AG08395 (cell line): ENCODE results near the gene ABCB4.
A peak's percentile ranks its signal among the peaks of the same experiment; 100 is the strongest.

Experiments
- DNase-seq: peaks from one replicate; pipeline ENCODE4 v3.0.0; 2012; ENCODE audit warnings: mixed read lengths, low spot score

ABCB4 gene

DNA sequence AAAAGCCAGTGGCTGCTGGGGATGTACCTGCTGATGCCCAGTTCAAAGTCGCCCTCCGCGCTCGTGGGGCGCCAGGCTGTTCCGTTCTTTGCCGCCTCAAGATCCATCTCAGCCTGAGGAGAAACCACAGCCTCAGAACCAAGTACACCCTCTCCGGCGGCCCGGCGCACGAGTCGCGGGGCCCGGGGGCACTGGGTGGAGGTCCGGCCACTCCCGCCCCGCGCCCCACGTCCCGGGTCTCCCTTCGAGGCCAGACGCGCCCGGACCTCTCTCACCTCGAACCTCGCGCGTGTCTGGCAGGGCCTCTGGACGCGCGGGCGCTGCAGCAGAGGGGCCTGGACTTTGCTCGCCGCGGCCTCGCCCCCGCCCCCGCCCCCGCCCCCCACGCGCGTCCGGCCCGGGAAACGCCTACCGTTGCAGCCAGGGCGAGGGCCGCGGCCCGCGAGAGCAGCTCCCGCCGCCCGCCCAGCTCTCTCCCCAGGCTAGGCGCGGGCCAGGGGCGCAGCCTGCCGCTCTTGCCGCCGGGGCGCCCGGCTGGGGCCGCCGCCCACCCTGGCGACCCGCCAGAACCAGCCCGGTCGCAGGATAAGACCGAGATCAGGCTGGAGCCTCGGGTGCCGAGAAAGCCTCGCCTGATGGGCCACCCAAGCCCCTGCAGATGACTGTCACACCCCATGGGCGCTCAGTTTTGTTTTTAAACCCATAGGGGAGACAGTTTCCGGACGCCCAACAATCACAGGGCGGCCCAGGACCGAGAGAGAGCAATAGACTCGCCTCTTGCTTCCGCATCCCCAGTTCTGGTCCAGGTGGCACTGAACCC lies at the start of gene ABCB4:
ABCB4 (minus strand) TSS at position 322 of the 820 bp plus-strand sequence; CDS start at position 107, 215 bp downstream.
- DNase-seq = peak; percentile 14

DNA sequence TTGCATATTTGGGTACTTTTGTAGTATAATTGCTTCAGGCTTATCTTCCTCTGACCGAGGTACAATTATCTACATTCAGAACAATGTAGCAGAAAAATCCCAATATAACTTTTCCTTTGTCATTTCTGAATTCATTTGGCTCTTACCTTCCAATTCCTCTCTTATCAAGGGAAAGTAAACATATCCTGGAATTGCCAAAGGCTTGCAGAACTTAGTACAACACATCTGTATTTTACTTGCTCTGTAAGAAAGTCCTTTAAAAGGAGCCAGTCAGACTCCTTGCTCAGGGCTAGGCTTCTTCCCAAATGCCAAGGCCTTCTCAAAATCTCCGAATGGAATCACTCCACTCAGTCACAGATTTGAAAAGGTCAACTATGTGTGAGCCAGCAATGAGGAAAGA lies 43.3 kb upstream of the ABCB4 start:
- no peak for DNase-seq

DNA sequence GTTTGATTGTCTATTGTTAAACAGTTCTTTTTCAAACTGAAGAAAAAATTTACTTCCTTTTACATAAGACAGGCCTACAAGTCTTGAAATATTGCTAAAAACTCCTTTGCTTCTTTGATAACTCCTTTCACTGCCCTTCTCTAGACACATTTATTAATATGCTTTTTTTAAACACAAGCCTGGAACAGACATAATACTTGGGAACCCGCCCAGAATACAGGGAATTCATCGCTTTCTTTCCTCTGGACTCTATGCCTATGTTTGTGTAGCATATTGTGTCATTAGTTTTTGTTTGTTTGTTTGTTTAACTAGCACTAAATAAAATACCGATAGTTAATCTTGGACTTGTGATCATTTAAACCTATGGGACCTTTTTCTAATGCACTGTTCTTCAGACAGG lies 42.4 kb upstream of the ABCB4 start:
- no peak for DNase-seq

DNA sequence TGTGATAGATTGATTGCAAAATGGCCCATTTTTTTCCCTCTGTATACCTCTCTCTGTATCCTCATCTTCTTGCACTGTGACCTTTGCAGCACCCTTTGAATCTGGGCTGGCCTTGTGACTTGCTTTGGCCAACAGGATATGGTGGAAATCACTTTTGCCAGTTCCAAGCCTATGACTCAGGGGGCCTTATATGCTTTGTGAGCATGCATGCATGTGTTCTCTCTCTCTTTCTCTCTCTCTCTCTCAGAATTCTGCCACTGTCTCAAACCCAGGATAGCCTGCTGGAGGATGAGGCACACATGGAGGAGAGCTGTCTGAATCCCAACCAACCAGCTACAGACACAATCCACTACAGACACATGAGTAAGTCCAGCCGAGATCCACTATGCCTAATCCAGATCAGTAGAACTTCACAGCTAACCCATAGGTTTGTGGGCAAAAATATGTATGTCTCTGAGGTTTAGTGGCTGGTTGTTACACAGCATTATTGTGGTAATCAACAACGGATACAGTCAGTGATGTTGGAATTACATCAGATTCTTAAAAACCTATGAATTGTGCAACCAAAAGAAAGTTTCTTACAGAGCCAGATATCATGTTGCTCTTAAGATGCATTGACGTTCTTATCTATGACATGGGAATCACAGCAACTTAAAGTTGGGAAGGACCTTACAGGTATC lies 41.8 kb upstream of the ABCB4 start:
- DNase-seq = no peak

DNA sequence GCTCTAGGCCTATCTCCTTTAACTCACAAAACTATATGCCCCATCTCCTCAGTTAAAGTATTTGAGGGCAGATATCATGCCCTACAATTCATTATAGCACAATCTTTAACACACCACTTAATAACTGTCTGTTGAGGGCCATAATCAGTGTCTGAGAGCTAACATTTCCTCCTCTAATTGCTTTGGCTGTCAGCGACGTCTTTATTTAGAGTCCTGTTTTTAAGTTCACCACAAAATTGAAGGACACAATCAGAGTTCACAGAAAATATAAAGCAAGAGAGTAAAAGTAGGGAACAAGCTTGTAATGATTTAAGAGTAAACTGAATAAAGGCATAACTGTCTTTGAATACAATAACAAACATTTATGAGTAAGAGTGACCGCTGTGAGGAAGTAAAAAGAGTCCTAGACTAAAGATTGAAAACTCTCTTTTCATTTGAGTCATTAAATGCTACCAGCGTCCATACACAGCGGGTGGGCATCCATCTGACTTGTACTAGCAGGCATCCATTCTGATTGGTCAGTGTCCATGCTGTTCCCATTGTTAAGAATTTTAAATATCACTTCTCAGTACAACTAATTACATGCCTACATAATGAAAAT lies 38.4 kb upstream of the ABCB4 start:
- DNase-seq = no peak

DNA sequence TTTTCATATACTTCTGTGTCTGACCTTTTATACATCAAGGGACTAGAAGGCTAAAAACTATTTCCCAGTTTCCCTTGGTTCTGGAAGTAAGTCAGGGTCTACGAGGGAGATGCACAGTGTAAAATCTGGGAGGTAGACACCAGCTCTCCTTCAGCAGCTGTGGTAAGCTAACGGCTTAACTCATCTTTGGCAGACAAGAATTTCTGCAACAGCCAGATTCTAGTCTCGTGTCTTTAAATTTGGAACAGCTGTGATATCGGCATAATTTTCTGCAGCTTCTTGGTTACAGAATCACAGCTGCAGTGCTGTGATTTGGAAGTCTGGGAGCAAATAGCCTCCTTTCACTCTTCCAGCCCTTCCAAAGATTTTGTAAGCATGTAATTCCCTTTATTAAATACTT lies 37.4 kb upstream of the ABCB4 start:
- DNase-seq = no peak

DNA sequence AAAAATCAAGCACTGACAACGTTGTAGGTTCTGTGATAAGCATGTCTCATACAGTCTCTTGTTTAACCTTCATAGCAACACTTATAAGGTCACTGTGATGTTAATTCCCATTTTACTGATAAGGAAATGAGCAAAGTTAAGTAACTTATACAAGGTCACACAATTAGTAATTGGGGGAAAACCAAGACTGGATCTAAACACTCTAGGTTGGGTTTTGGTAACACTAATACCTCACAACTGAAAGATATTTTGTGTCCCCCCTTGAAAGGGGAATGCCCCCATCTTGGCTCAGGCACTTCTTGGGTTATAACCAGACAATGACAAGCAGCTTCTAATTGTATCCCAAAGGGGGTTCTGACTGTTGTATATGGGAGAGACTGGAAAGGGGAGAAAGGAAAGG lies 36.0 kb upstream of the ABCB4 start:
- no peak for DNase-seq

DNA sequence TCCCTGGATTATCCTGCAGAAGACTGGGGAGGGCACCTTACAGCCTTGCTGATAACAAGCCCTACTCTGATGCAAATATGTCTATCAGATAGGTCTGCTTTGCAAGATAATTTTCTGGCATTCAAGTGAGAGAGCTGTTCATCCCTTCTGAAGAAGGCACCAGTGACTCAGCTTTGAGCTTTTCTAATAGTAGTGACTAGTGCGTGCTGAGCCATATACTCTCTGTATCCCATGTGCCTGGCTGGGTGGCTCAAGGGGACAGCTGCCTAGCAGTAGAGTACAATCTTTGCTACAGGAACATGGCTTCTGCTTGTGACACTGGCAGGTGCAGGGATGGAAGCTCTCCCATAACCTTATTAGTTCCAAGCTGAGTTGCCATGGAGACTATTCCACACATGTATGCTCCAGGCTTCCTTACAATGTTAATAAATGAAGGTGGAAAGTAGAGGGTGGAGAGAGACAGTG lies 35.0 kb upstream of the ABCB4 start:
- no peak for DNase-seq

DNA sequence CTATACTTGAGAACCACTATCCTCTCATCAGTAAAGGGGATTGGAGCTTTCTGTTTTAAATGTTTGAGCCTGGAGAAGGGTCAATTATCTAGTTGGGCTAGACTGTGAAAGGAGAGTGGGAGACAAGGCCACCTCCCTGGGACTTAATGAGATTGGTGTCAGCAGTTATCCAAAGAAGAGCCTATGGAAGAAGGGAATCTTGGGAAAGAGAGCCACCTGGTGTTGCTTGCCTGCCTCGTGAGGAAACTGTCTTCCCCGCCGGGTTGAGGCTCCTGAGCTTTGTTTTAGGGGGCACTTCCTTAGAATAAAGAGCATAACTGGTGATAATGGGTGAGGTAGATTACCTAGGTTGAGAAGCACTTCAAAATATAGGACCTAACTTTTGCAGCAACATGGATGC lies 32.0 kb upstream of the ABCB4 start:
- DNase-seq = no peak

DNA sequence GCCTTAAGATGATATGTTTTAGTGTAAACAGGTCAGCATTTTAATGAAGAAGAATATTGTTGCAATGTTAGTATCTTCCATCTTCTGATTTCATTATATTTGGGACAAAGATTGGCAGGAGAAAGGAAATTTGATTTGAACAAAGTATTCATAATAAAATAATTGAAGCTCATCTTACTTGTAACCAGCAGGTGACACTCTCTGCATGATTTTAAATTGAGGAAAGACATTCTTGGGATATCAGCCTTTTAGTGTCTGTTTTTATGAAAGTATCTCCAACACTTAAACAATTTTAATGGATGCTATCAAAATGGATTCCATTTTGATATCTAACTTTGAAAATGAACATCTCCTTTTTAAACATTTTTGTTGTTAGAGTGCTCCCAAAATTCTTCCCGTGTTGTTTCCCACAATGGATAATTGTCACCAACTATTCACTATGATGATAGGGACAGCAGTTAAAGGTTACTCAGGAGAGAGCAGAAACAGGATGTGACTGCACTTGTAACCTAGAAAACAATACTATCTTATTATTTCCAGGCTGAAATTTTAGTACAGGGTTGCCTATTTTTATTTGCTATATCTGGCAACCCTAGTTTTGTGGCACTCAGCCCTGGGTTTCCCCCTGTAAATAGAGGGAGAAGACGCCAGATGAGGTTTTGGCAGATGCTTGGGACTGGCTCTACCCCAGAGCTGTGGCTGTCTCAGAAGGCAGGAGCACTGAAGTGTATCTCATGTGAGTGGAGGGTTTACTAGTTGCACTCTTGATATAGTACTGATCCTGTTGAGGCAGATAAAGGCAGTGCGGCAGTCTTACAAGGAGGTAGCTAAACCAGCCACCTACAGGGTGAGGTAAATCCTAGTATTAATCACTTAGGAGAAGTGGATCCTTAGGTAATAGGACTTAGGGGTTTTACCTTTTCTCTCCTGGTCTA lies 31.0 kb upstream of the ABCB4 start:
- DNase-seq = no peak

DNA sequence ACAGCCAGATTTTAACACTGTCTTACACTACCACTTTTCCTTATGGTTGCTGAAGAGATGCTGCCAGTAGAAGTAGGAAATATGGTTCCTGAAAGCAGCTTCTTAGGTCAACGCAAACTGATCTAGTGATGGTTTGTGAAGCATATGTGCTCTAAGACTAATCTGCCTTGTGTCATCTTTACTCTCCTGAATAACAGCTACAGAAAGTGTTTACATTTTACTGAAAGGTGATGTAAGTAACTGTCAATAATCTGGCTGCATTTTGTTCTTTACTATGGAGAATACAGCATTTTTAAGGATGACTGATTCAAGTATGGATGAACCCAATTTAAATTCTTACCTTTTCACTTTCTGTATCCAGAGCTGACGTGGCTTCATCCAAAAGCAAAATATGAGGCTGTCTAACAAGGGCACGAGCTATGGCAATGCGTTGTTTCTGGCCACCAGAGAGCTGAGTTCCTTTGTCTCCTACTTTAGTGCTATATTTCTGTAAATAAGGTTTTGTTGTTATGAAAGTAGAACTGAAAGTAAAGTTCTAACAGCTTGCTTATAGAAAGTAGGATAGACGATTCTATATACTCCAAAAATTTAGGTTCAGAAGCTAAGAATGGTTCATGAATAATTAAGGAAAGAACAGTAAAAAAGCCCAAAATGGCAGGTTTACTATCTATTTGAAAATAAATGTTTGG lies 30.2 kb upstream of the ABCB4 start:
- no peak for DNase-seq

DNA sequence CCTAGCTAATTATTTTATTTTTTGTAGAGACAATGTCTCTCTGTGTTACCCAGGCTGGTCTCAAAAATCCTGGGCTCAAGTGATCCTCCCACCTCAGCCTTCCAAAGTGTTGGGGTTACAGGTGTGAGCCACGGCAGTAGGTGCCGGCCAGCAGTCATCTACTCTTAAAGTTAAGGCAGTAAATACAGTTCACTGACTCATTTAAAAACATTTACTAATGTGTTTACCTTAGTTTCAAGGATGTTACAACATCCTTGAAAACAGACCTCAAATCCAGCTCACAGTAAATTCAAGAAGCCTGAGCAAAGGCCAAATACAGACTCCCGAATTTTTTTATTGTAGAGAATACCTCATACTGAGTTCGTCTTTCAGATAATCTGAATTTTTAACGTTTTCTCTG lies 29.6 kb upstream of the ABCB4 start:
- DNase-seq = no peak

DNA sequence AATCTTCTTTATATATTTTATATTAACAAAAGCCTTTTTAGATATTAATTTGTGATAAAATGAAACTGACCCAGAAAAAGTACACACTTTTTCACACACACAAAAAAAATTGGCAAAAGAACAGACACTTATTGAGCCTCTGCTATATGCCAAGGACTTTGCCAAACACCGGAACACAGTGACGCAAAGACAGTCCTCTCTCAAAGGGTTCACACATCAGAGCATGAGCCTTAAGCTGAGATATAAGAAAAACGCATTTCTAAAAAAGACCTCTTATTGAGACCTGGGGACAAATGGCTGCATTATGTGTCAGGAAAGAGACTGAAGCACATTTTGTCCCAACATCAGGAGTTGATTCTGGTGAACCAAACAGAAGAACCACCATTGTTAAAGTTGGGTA lies 24.0 kb upstream of the ABCB4 start:
- no peak for DNase-seq

DNA sequence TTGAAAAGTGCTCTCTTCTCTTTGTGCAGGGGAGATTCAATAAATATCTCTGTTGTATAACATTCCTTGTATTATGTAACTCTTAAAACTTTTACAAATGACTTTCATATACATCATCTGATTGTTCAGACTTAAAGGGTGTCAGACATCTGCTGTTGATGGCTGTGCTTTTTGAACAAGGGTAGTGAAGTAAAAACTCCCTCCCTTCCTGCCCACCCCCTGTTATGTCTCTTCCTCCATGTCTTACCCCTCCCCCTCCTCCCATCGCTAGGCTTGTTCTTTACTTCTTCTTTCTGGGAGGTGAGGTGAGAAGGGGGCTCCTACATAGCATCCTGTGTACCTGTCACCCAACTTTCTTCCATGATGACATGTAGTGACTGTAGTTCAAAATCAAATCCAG lies 23.4 kb upstream of the ABCB4 start:
- no peak for DNase-seq

DNA sequence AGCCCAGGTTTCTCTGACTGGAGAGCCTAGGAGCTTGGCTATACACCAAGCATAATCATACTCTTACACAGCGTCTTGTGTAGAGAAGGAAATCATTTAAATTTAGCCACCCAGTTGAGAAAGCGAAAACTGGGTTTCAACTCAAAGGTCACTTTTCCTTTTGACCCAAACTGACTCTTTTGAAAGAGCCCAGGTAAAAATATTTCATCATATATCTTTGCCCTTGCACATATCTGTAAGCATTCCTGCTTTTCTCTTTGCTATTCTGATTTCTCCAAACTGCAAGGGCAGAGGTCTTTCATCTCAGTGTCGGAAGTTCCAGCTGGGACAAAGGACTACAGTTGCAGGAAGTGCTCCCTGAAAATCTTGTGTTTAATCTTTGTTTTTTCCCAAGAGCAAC lies 22.0 kb upstream of the ABCB4 start:
- no peak for DNase-seq

DNA sequence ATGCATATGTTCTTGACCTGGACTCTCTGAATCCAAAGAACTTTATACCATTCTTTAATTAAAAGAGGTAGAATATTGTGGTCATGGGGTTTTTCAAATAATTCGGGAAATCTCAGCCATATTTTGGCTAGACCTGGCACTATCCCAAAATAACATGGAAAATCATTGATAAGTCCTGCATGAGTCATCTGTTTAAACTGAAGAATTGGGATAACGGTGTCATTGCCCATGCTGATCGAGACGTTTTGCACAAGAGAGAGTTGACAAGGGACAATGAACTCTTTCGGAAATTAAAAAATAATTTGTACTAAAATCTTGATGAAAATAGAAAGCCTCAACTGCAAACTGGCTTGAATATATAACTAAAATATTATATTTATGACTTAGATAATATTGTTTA lies 19.9 kb upstream of the ABCB4 start:
- DNase-seq = no peak

DNA sequence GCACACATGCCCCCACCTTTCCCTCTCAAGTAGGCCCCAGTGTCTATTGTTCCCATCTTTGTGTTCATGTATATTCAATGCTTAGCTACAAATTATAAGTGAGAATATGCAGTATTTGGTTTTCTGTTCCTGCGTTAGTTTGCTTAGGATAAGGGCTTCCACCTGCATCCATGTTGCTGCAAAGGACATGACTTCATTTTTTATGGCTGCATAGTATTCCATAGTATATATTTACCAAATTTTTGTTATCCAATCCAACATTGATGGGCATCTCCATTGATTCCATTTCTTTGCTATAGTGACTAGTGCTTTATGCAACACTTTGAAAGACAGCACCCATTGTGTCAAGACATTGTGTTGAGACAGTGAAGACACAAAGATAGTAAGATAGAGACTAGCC lies 19.0 kb upstream of the ABCB4 start:
- DNase-seq = no peak

DNA sequence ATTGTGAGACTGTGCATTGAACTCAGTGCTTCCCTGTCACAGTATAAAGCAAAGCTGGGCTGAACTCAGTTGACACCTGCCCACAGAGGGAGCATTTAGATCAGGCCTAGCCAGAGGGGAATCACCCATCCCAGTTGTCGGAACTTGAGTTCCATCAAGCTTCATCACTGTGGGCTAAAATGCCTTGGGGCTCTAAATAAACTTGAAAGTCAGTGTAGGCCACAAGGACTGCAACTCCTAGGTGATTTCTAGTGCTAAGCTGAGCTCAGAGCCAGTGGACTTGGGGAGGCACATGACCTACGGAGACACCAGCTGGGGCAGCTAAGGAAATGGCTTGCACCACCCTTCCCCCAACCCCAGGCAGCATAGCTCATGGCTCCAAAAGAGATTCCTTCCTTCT lies 7.7 kb upstream of the ABCB4 start:
- DNase-seq = no peak

DNA sequence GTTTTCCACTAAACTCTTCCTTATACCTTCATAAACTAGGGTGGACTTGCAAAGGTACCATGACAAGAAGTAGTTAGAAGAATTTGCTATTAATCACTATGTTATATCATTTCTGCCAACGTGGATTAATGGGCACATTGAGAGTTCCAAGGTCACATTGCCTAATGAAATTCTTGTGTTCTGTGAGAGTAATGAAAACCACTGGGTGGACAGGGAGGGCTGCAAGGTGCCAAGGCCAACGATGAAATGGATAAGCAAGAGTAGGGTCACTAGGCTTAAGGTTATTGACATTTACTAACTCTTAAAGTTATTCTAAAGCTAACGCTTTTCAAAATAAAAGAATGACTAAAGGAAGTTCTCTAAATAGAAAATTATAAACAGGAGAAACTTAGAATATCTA lies 6.6 kb upstream of the ABCB4 start:
- no peak for DNase-seq

DNA sequence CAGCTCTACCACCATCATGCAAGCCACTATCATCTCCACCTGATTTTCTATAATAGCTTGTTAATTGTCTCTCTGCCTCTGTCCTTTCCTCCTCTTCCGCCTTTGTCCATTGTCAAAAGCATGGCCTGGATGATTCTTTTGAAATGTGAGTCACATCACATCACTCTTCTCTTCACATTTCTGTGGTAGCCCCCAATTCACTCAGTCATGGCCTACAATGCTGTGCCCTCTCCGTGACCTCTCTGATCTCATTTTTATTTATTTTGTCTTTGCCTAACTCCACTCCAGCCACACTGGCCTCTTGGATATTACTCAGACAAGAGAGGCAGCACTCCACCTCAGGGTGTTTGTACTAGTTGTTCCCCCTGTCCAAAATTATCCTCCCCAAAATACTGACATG lies 4.9 kb upstream of the ABCB4 start:
- DNase-seq = no peak

DNA sequence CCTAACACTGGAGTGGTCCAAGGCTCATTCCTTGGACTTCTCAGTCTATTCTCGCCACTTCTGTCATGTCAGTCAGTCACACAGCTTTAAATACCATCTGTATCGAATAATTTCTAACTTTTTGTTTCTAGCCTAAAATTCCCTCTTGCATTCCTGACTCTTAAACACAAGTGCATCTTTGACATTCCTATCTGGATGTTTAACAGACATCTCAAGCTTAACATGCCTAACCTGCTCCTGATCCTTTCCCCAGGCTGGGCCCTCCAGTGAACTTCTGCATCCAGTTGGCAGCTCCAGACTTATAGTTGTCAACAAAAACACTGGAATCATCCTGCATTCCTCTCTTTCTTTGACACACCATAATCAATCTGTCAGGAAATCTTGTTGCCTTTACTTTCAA lies 4.5 kb upstream of the ABCB4 start:
- DNase-seq = no peak

DNA sequence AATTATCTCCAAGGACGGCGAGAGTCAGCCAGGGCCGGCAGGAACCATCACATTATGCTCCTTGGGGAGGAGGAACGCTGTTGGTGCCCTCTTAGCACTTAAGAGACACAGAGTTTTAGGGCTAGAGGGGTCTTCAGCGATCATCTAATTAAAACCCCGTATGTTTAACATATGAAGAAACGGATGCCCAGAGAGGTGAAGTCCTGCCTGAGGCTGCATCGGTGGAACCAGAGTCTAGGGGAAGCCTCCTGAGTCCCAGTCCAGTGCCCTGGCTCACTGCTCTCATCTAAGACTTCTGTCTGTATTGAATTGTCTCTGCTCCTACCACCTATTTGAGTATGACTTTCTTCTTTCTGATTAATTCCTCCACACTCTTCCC lies 688 bp upstream of the ABCB4 start:
- DNase-seq = no peak
